GM18861 (cell line): ENCODE measurements around the gene TNK2.
"Not testable (repeated sequence)": the region's sequence is repeated elsewhere in the genome, so short reads cannot be mapped to it uniquely, and the experiment has no call there.

Experiments used
- ATAC-seq: cut with Tn5 transposase; IDR thresholded peaks from one replicate; pipeline ENCODE4 v1.9.1; 2021; ENCODE audit not compliant: unreplicated experiment

The TNK2 gene

DNA sequence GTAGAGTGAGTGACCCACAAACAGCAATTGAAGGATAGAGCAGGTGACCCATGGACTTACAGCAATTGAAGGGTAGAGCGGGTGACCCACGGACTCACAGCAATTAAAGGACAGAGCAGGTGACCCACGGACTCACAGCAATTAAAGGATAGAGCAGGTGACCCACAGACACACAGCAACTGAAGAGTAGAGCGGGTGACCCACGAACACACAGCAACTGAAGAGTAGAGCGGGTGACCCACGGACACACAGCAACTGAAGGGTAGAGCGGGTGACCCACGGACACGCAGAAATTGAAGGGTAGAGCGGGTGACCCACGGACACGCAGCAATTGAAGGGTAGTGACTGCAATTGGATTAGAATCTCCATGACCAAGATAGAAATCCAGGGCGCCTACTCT is 9.8 kb upstream of the TNK2 start:
- ATAC-seq: no peak

DNA sequence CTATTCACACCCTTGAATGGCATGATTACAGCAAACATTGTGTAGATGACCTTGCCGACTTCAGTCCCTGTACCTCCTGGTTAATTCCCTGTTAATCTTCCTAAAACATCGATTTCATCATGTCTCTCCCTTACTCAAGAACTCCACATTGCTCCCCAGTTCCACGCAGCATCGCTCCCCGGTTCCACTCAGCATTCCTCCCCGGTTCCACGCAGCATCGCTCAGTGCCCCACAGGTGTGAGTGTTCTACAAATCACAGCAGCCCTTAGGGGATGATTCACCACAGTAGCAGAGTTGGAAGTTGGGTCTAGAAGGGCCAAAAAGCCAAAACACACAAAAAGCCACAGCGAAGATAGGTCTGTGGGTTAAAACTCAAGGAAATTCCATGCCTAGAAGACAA is 8.6 kb upstream of the TNK2 start:
- ATAC-seq: no peak

DNA sequence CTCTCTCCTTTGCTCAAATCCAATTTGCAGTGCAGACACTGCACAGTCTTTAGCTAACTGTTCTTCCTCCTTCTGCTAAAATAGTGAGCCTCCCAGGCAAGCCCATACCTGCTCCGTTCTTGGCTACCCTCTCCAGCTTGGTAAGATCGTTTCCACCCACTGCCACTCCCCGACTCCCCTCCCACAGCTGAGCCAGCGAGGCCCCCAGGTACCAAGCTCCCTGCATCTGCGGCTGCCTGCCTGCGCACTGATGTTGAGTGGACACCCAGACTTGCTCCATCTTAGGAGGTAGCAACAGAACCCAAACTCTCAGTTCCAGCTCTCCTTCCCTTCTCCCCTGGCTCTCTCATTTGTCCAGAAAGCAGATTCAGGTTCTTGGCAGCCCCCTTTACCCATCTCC is 7.9 kb upstream of the TNK2 start:
- no peak for ATAC-seq

DNA sequence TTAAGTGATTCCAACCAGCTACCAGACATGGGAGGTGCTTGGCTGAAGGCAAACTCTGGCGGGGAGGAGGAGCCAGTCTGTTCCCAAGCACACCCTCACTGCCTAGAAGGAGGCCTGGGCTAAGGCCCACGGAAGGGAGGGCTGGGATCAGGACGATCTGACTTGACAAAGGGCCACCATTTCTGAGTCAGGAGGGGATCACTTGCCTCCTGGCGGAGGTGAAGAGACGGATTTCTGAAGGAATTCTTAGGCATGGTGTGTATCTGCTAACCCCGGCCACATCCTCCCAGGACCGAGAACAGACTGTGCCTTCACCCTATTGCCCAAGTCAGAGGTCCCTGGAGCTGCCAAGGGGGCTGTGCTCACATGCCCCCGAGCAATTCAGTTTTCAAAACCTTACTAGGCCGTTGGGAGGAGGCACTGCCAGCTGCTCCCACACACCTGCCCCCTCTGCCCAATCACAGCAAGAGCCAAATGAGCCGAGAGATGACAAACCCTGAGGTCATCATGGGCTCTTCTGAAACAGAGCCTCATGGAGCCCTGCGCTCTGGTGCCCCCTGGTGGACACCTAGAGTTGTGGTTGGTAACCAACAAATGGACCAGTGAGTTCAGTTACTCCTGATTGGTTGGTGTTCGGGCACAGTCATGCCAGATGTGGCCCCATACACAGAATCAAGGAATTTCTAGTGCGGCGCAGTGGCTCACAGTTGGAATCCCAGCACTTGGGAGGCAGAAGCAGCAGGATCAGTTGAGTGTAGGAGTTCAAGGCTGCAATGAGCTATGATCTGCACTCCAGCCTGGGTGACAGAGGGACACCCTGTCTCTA is 6.5 kb upstream of the TNK2 start:
- ATAC-seq: peak; percentile 88

- not testable (repeated sequence) for ATAC-seq
Measured at GRCh38 chr3:195914146-195914545, 5.8 kb upstream of the TNK2 start.

DNA sequence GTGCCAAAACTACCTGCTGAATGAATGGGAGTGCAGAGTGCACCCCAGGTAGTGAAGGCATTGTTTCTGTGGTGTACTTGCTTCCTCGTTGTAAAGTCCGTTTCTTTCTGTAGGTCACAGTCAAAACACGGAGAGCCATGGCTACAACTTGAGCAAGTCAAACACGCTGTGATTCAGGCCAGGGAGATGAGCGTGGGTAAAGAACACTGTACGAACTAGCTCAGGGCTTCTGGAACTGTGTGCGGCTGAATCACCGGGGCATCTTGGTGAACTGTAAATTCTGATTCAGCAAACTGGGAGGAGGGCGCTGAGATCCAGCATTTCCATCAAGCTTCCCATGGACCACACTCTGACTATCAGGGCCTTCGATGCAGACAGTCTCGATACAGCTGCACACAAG is 5.0 kb upstream of the TNK2 start:
- ATAC-seq: no peak

- ATAC-seq: no peak
Measured at GRCh38 chr3:195911946-195912270, 3.6 kb upstream of the TNK2 start.

DNA sequence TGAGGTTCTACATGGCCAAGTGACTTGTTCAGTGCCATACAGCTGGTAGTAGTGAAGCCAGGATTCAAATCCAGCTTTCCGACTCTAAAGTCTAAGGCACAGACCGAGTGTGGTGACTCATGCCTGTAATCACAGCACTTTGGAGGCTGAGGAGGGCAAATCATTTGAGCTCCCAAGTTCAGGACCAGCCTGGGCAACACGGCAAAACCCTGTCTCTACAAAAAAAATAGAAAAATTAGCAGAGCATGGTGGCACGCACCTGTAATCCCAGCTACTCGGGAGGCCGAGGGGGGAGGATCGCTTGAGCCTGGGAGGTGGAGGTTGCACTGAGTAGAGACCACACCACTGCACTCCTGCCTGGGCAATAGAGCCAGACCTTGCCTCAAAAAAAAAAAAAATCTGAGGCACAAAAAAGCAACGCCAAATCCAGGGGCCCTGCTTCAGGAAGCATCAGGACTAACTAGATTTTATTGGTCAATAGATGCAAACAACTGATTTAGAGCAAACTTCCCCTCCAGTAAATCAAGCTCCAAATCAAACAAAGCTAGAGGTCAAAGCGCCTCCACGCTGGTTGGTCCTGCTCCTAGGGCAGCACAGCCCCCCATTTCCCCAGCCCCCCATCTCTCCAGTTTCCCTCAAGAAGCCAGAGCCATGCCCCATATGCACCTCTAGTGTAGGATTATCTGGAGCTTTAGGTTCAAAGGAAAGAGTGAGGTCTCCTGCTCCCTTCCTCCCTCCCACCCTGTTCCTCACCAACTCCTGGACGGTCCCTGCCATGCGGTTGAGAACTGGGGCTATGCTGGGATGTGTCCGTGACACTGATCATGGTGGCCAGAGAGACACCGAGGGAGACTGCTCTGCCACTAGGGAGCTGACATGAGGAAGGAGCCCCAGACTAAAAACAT is 2.9 kb upstream of the TNK2 start:
- ATAC-seq: no peak

DNA sequence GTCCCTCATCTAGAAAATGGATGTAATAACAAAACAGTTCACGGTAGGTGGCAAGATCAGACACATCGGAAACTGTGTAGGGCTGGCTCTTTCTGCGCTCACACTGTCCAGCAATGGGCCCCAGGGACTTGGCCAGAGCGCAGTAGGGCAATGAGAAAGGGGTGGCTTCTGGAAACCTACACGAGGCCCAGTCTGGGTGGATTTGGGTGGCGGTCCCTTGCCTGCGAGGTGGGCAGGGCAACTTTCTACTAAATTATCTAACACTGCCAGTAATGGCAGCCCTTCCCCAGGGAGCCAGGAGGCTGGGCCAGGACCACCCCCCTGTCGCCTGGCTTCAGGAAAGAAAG is 2.1 kb upstream of the TNK2 start:
- ATAC-seq: no peak

GRCh38 chr3:195909644-195910498 is 1.5 kb upstream of the TNK2 start:
- ATAC-seq: no peak

GRCh38 chr3:195908694-195909581 is 587 bp upstream of the TNK2 start:
- ATAC-seq: no peak

- ATAC-seq: peak; percentile 12
Measured at GRCh38 chr3:195907684-195907933, 742 bp downstream of the TNK2 start.

- ATAC-seq: no peak
Measured at GRCh38 chr3:195906865-195907683, 1.3 kb downstream of the TNK2 start.

DNA sequence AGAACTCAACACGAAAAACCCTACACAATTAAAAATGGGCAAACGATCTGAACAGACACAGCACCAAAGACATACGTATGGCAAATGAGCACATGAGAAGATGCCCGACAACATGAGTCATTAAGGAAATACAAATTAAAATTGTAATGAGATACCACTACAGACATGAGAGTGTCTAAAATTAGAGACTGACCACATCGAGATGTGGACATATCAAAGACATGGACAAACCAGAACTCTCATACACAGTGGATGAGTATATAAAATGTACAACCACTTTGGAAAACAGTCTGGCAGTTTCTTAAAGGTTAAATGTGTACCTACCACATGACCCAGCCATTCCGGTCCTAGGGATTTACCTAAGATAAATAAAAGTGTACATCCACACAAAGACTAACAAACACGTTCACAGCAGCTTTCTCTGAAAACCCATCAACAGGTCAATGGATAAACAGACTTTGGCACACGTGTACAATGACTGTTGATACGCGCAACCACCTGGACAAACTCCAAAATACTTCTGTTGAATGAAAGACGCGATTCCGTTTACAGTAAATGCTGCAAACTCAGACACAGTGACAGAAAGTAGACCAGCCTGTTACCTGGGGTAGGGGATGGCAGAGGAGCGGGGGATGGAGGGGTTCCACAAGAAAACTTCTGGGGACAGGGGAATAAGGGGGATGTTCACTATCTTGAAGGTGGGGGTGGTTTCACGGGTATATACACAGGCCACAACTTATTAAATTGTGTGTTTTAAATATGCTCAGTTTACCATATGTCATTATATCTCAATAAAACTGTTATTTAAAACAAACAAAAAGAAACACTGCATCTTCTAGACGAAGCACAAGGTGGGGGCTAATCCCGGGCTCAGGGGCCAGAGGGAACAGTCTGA is 2.1 kb downstream of the TNK2 start:
- ATAC-seq: no peak

DNA sequence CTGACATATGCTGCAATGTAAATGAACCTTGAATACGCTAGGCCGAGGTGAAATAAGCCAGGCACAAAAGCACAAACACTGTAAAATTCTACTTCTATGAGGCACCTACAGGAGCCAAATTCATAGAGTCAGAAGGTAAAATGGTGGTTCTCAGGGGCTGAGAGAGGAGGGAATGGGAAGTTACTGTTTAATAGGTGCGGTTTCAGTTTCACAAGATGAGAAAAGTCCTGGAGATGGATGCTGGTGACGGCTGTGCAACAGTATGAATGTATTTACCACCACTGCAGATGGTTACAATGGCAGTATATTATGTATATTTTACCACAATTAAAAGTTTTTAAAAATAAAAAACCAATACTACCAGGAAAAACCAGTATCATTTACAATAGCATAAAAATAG is 4.0 kb downstream of the TNK2 start:
- no peak for ATAC-seq

GRCh38 chr3:195903950-195904290 is 4.4 kb downstream of the TNK2 start:
- no peak for ATAC-seq

DNA sequence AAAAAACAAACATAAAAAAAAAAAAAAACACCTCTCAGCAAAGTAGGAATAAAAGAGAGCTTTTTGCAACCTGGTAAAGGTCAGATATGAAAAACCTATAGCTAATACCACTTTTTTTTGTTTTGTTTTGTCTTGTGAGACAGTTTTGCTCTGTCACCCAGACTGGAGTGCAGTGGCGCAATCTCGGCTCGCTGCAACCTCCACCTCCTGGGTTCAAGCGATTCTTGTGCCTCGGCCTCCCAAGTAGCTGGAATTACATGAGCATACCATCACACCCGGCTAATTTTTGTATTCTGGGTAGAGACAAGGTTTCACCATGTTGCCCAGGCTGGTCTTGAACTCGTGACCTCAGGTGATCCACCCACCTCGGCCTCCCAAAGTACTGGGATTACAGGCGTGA is 5.7 kb downstream of the TNK2 start:
- not testable (repeated sequence) for ATAC-seq

DNA sequence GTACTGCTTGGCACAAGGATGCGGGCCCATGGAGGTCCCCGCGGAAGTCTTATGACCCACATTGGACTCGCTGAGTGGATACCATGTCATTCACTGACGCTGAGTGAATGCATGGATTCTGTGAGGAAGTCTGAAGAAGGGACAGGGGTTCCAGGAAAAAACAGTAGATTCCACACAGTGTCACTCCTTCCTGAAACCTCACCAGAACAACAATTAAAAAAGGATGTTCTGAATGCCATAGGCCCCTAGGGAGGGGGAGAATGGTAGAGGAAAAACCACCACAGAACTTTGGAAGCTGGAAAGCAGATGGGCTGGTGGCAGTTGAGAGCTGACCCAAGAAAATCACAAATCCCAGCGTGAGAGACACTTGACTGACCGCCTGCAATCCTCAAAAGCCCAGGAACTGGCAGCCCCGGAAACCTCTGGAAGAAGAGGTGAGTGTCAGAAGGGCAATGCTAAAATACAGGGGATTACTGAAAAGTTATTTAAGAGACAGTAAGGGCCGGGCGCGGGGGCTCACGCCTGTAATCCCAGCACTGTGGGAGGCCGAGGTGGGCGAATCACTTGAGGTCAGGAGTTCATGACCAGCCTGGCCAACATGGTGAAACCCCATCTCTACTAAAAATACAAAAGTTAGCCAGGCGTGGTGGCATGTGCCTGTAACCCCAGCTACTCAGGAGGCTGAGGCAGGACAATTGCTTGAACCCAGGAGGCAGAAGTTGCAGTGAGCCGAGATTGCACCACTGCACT is 6.3 kb downstream of the TNK2 start:
- ATAC-seq: not testable (repeated sequence)
